Prostate gland (tissue), 2 donors: ENCODE data around the gene CHFR.
"Not testable (repeated sequence)": the region's sequence is repeated elsewhere in the genome, so short reads cannot be mapped to it uniquely, and the experiment has no call there.

Source experiments
- POLR2AphosphoS5 ChIP-seq: sonication (generic); formaldehyde crosslinking; IDR thresholded peaks from one replicate; pipeline ENCODE4 v1.6.1; 2017; ENCODE audit warnings: antibody characterized with exemption
- TF ChIP-seq, protein P1 (sequence below), 4 experiments: fragments of 200-600 bp in 2 of 4; fragments of 450-650 bp in 2 of 4; sonication (generic) in 2 of 4; IDR thresholded peaks; 1 replicate in 3 of 4; 2 replicates in 1 of 4; pipeline ENCODE4 v1.5.1; 2016 to 2019; ENCODE audit warnings: antibody characterized with exemption in 4 of 4, mild to moderate bottlenecking in 2 of 4, moderate library complexity in 2 of 4

DNA sequence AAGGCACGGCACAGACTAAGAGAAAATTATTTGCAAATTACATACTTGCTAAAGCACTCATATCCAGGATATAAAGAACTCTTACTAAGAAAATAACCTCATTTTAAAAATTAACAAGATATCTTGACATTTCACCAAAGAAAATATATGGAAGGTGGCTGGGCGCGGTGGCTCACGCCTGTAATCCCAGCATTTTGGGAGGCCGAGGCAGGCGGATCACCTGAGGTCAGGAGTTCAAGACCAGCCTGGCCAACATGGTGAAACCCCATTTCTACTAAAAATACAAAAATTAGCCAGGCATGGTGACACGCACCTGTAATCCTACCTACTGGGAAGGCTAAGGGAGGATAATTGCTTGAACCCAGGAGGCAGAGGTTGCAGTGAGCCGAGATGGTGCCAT is 49.5 kb upstream of the CHFR start:
- TF ChIP-seq, protein P1, sequence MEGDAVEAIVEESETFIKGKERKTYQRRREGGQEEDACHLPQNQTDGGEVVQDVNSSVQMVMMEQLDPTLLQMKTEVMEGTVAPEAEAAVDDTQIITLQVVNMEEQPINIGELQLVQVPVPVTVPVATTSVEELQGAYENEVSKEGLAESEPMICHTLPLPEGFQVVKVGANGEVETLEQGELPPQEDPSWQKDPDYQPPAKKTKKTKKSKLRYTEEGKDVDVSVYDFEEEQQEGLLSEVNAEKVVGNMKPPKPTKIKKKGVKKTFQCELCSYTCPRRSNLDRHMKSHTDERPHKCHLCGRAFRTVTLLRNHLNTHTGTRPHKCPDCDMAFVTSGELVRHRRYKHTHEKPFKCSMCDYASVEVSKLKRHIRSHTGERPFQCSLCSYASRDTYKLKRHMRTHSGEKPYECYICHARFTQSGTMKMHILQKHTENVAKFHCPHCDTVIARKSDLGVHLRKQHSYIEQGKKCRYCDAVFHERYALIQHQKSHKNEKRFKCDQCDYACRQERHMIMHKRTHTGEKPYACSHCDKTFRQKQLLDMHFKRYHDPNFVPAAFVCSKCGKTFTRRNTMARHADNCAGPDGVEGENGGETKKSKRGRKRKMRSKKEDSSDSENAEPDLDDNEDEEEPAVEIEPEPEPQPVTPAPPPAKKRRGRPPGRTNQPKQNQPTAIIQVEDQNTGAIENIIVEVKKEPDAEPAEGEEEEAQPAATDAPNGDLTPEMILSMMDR (IDR thresholded peaks at IDR 0.05) = not testable (repeated sequence)
- TF ChIP-seq POLR2AphosphoS5 = not testable (repeated sequence)
